GM21381 (cell line): Measurements from ENCODE around the gene NT5DC3.

Source experiments
- ATAC-seq: cut with Tn5 transposase; IDR thresholded peaks from one replicate; pipeline ENCODE4 v1.9.1; 2021; ENCODE audit warnings: mild to moderate bottlenecking, moderate library complexity; ENCODE audit not compliant: unreplicated experiment

Gene NT5DC3

GRCh38 chr12:103756443-103756842, 84.6 kb downstream of the NT5DC3 start:
- no peak for ATAC-seq

- ATAC-seq: no peak
These were observed 85.6 kb downstream of the NT5DC3 start for GRCh38 chr12:103755425-103755824.

GRCh38 chr12:103751600-103751999, 89.4 kb downstream of the NT5DC3 start:
- ATAC-seq: no peak

- ATAC-seq: no peak
These were observed 89.9 kb downstream of the NT5DC3 start for GRCh38 chr12:103751171-103751570.

GRCh38 chr12:103748875-103749274, 92.2 kb downstream of the NT5DC3 start:
- ATAC-seq: no peak

- ATAC-seq: no peak
These were observed 93.0 kb downstream of the NT5DC3 start for GRCh38 chr12:103748002-103748401.

- no peak for ATAC-seq
These were observed 95.1 kb downstream of the NT5DC3 start for GRCh38 chr12:103745962-103746361.

- no peak for ATAC-seq
These were observed 97.2 kb downstream of the NT5DC3 start for GRCh38 chr12:103743788-103744187.

GRCh38 chr12:103742349-103742932, 98.6 kb downstream of the NT5DC3 start:
- no peak for ATAC-seq

- no peak for ATAC-seq
These were observed 103.2 kb downstream of the NT5DC3 start for GRCh38 chr12:103737881-103738280.

- ATAC-seq: no peak
These were observed 104.5 kb downstream of the NT5DC3 start for GRCh38 chr12:103736572-103736971.

GRCh38 chr12:103735291-103735690, 105.7 kb downstream of the NT5DC3 start:
- no peak for ATAC-seq

GRCh38 chr12:103734863-103735262, 106.2 kb downstream of the NT5DC3 start:
- no peak for ATAC-seq

- no peak for ATAC-seq
These were observed 109.5 kb downstream of the NT5DC3 start for GRCh38 chr12:103731539-103731938.

GRCh38 chr12:103729499-103729898, 111.5 kb downstream of the NT5DC3 start:
- ATAC-seq: no peak

GRCh38 chr12:103728323-103728722, 112.7 kb downstream of the NT5DC3 start:
- no peak for ATAC-seq

GRCh38 chr12:103727638-103728037, 113.4 kb downstream of the NT5DC3 start:
- no peak for ATAC-seq

- no peak for ATAC-seq
These were observed 115.6 kb downstream of the NT5DC3 start for GRCh38 chr12:103725398-103725797.
